HG02763 (cell line): Measurements from ENCODE around the gene PRM1.

ENCODE experiments used
- ATAC-seq: cut with Tn5 transposase; IDR thresholded peaks from one replicate; pipeline ENCODE4 v1.9.1; 2021; ENCODE audit warnings: mild to moderate bottlenecking, moderate library complexity; ENCODE audit not compliant: unreplicated experiment

PRM1 gene

DNA sequence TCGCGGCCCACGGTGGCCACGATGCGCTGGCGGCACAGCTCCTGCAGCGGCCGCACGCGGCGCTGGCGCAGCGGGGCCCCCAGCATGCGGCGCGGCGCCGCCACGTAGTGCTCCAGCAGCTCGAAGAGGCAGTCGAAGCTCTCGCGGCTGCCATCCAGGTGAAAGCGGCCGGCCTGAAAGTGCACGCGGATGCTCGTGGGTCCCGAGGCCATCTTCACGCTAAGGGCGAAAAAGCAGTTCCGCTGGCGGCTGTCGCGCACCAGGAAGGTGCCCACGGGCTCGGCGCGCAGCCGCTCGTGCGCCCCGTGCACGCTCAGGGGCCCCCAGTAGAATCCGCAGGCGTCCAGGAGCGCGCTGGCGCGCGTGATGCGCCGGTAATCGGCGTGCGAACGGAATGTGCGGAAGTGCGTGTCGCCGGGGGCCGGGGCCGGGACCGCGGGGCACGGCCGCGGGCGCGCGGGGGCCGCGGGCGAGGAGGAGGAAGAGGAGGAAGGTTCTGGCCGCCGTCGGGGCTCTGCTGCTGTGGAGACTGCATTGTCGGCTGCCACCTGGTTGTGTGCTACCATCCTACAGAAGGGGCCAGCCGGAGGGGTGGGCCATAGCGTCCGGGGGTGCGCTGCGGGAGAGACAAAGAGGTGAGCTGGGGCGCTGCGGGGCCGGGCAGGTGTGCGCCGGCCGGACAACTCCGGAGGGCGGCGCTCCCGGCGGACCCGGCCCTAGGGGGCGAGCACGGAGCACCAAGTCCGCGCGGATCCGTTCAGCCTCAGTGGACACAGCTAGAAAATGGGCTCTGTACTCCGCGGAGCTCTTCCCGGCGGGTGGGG is 26.0 kb downstream of the PRM1 start:
- no peak for ATAC-seq

- no peak for ATAC-seq
Measured at GRCh38 chr16:11253995-11254912, 26.9 kb downstream of the PRM1 start.

DNA sequence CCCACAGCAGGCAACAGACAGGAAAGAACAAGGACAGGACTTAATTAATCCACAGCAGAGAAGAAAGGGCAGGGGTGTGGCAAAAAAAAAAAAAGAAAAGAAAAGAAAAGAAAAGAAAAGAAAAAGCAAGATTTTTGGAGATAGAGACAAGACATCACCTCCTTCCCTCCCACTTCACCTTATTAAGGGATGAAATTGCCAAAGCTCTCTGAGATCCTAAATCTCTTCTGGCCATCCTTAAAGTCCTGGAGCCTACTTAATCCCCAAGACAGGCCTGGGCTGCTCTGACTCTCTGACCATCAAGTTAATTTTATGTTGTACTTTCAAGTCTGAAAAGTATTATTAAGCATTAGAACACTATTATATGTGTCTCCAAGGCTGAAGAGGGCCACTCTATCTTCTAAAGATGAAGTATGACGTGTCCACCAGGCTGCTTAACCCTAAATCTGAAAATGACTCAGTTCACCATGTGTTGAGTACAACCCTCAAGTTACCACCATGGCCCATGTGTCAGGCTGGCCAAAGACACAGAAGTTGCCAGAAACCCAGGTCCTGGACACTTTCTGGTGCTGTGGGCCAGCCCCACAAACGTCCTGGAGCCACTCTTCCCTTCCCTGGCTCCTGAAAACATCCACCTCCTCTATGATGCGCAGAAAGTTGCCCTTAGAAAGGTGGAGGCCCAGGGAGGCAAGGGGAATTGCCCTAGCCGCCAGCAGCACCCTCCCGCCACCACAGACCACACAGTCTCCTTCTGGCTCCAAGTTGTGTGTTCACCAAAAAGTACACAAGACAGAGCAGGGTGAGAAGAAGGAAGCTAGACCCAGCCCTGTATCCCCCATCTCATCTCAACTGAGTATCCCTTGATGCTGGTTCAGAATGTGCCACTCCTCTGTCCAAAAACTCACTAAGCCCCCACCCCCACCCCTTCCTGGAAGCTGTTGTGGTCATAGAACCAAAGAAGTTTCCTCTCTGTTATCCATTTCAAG is 27.8 kb downstream of the PRM1 start:
- ATAC-seq: no peak

GRCh38 chr16:11252482-11252931 is 28.6 kb downstream of the PRM1 start:
- ATAC-seq: no peak

DNA sequence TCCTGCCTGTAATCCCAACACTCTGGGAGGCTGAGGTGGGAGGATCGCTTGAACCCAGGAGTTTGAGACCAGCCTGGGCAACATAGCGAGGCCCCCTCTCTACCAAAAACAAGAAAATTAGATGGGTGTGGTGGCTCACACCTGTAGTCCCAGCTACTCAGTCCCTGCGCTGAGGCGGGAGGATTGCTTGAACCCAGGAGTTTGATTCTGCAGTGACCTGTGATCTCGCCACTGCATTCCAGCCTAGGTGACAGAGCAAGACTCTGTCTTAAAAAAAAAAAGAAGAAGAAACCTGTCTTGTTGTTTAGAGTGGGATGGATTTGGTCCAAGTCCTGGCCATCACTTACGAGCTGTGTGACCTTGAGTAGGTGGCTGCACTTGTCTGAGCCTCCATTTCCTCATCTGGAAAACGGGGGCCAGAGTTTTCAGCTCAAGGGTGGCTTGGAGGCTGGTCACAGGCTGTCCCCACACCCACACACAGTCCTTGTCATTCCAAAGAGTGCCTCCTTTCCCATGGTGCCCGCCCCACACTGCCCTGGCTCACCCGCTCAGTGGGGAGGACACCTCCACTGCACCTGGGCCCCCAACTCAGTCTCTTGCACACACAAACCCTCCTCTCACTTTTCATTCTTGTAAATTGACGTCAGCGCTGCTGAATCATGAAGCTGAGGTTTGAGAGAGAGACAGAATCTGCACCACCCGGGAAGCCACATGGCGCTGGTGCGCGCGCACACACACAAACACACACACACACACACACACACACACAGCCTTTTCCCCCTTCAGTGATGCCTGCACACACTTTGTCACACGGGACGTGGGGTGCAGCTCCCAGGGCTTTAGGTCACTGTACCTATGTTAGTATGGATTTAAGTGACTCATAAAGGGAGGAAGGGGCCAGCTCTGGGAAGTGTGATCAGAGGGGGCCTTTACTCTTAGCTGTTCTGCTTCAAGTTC is 29.3 kb downstream of the PRM1 start:
- no peak for ATAC-seq

GRCh38 chr16:11250786-11251524 is 30.2 kb downstream of the PRM1 start:
- no peak for ATAC-seq

GRCh38 chr16:11250091-11250785 is 30.9 kb downstream of the PRM1 start:
- no peak for ATAC-seq

- ATAC-seq: no peak
Measured at GRCh38 chr16:11249233-11250061, 31.7 kb downstream of the PRM1 start.

- ATAC-seq: no peak
Measured at GRCh38 chr16:11248133-11248532, 33.0 kb downstream of the PRM1 start.

- no peak for ATAC-seq
Measured at GRCh38 chr16:11245988-11246387, 35.1 kb downstream of the PRM1 start.

DNA sequence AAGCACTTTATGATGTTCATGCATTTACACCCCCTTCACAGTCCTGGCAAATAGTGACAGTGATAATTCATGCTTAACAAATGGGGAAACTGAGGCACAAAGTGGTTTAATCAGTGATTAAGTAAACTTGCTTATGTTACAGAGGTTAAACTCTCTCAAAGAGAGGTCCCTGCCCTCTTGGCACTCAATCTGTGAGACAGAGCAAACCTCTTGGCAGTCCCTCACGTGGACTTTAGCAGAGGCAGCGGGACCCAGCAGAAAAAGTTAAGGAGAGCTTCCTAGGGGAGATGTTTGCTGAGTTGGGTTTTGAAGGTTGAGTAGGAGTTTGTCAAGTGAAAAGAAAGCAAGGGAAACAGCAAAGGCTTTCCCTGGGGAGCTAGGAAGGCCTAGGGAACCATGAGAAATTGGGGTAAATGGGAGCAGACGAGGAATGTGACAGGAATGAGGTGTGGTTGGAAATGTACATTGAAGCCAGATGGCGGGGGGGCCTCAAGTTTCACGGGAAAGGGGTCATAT is 35.9 kb downstream of the PRM1 start:
- ATAC-seq: no peak

GRCh38 chr16:11242658-11243057 is 38.5 kb downstream of the PRM1 start:
- ATAC-seq: no peak

- ATAC-seq: no peak
Measured at GRCh38 chr16:11241480-11242204, 39.5 kb downstream of the PRM1 start.

DNA sequence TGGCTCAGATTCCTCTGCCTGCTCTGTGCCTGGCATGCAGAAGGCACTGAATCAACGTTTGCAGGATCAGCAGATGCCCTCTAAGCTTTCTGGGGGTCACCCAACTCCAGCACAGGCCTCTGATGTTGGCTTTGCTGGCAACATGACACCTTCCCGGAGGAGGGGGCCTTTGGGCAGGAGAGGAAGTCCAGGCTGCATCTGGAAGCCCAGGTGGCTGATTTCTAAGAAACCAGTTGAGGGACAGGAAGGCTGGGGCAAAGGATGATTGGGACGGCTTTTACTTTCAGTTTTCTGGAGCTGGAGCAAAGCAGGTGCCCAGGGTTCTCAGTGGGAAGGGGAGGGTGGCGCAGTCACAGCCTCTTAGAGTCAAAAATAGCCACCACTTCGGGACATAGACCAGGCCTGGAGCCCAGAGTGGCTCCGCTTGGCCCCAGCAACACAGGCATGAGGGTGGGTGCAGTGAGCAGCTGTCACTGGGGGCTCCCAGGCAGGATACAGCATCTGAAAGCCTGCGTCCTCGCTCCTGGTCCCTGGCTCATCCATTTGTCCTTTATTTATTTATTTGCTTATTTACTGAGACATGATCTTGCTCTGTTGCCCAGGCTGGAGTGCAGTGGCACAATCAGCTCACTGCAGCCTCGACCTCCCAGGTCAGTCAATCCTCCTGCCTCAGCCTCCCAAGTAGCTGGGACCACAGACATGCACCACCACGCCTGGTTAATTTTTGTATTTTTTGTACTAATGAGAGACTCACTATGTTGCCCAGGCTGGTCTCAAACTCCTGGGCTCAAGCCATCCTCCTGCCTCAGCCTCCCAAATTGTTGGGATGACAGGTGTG is 40.3 kb downstream of the PRM1 start:
- ATAC-seq: no peak
